HepG2 (cell line): ENCODE data around the gene RAX. TPM values are rescaled to one million over a fixed set of nuclear protein-coding genes. Genes with fewer than 3 reads are reported as not detected.

Source experiments
- DRAP1 ChIP-seq: IDR thresholded peaks from 2 replicates; pipeline ENCODE4 v1.6.1; 2016; ENCODE audit warnings: missing genetic modification reagents, missing compliant biosample characterization
- HBP1 ChIP-seq: IDR thresholded peaks from 2 replicates; pipeline ENCODE4 v1.6.1; 2016; ENCODE audit warnings: low read depth, control low read depth
- HDAC6 ChIP-seq: fragments of 200-600 bp; sonication (generic); IDR thresholded peaks from 2 replicates; pipeline ENCODE4 v1.7.0; 2017; ENCODE audit warnings: mild to moderate bottlenecking, antibody characterized with exemption, low read length, low read depth
- JUN ChIP-seq: sonication (generic); formaldehyde crosslinking; IDR thresholded peaks from 2 replicates; pipeline ENCODE4 v1.4.0; 2020; ENCODE audit warnings: mild to moderate bottlenecking, missing genetic modification reagents
- MAFF ChIP-seq: IDR thresholded peaks from 2 replicates; pipeline ENCODE4 v1.6.1; 2011; ENCODE audit warnings: low read depth, low read length, improper control_type of control experiment
- MAFK ChIP-seq, 2 experiments: IDR thresholded peaks in 1 of 2; conservative IDR thresholded peaks in 1 of 2; 2 replicates each; pipeline ENCODE4 v1.6.1; 2011; ENCODE audit warnings: improper control_type of control experiment in 2 of 2, low read length in 2 of 2
- MNT ChIP-seq: fragments of 450-650 bp; IDR thresholded peaks from 2 replicates; pipeline ENCODE4 v1.6.1; 2016
- NCOR1 ChIP-seq: fragments of 200-600 bp; sonication (generic); IDR thresholded peaks from 2 replicates; pipeline ENCODE4 v1.7.0; 2017; ENCODE audit warnings: antibody characterized with exemption, low read length, borderline replicate concordance
- NKX3-1 ChIP-seq: sonication (generic); formaldehyde crosslinking; IDR thresholded peaks from 2 replicates; pipeline ENCODE4 v1.5.0; 2020; ENCODE audit warnings: missing genetic modification reagents
- ZC3H13 ChIP-seq: sonication (generic); formaldehyde crosslinking; IDR thresholded peaks from 2 replicates; pipeline ENCODE4 v1.8.1; 2023; ENCODE audit warnings: mild to moderate bottlenecking, missing genetic modification reagents, moderate library complexity
- ZNF407 ChIP-seq: sonication (generic); formaldehyde crosslinking; IDR thresholded peaks from one replicate; pipeline ENCODE4 v1.5.1; 2020; ENCODE audit warnings: mild to moderate bottlenecking, missing genetic modification reagents; ENCODE audit errors: not compliant biosample characterization
- ZNF513 ChIP-seq: sonication (generic); formaldehyde crosslinking; conservative IDR thresholded peaks from 2 replicates; pipeline ENCODE4 v1.5.0; 2020; ENCODE audit warnings: missing genetic modification reagents
- polyA plus RNA-seq, 8 experiments: library from polyadenylated mRNA; depleted of rRNA in 3 of 8; stranded (reverse) in 7 of 8; unstranded in 1 of 8; fragments of >200 nt; fragmentation: Illumina TruSeq in 4 of 8; extraction: Trizol in 4 of 8; gene quantifications; 2 replicates each; pipeline versions ENCODE4 v1.2.1 to v1.2.3, GENCODE V29; 2011 to 2016; ENCODE audit warnings: low read depth in 4 of 8, missing spikeins in 1 of 8, mixed read lengths in 1 of 8; ENCODE audit not compliant: insufficient read depth in 1 of 8
- total RNA-seq, 5 experiments: library from RNA; depleted of rRNA; stranded (reverse); fragments of >200 nt; fragmentation: Illumina TruSeq; extraction: Trizol; gene quantifications; 2 replicates each; pipeline ENCODE4 v1.2.3, GENCODE V29; 2016; ENCODE audit warnings: low read depth in 1 of 5

Gene RAX
- total and polyA plus RNA-seq, 2 of the 13 experiments (the other 11 are each of a cell fraction or from before 2014, with no cell fraction given): not detected

GRCh38 chr18:59249199-59249774 is 24.0 kb downstream of the RAX start (continued):
- TF ChIP-seq NCOR1: no peak
- no peak for TF ChIP-seq JUN
- no peak for TF ChIP-seq NKX3-1 (CRISPR knock-in tag)
- no peak for TF ChIP-seq DRAP1 (CRISPR knock-in tag)
- TF ChIP-seq ZNF513 (CRISPR knock-in tag): no peak
- no peak for TF ChIP-seq ZNF407
- no peak for TF ChIP-seq MNT
- TF ChIP-seq MAFF: peak; percentile 61
- TF ChIP-seq MAFK (conservative IDR thresholded peaks at IDR 0.05 in 1 of 2, IDR thresholded peaks at IDR 0.05 in 1 of 2; ENCODE audit: low read length in 2 of 2): peak; percentile 52 to 70; a peak in 3 of 4 replicates
- no peak for TF ChIP-seq ZC3H13 (CRISPR knock-in tag)
- no peak for TF ChIP-seq HDAC6
- no peak for TF ChIP-seq HBP1 (CRISPR knock-in tag)
